Mesothelial cell of epicardium (in vitro differentiated cells): ENCODE data around the gene BLVRB. TPM values are rescaled to one million over a fixed set of nuclear protein-coding genes. Genes with fewer than 3 reads are reported as not detected.

Experiments
- DNase-seq, 2 experiments: peaks; one replicate each; pipeline ENCODE4 v3.0.0; 2021; ENCODE audit warnings: low spot score in 2 of 2; ENCODE audit not compliant: unreplicated experiment in 2 of 2
- H3K27ac Mint-ChIP-seq: 2 replicates; pipeline ENCODE4 v1.8.0; 2021; ENCODE audit warnings: mixed read lengths
- H3K27me3 Mint-ChIP-seq: 2 replicates; pipeline ENCODE4 v1.8.0; 2021; ENCODE audit warnings: low read depth, mixed read lengths
- H3K36me3 Mint-ChIP-seq: 2 replicates; pipeline ENCODE4 v1.8.0; 2021; ENCODE audit warnings: mixed read lengths
- H3K4me1 Mint-ChIP-seq: 2 replicates; pipeline ENCODE4 v1.8.0; 2021; ENCODE audit warnings: mixed read lengths
- H3K4me3 Mint-ChIP-seq: 2 replicates; pipeline ENCODE4 v1.8.0; 2021; ENCODE audit warnings: mild to moderate bottlenecking, moderate library complexity, mixed read lengths
- H3K9me3 Mint-ChIP-seq: 2 replicates; pipeline ENCODE4 v1.8.0; 2021; ENCODE audit warnings: mixed read lengths
- CTCF ChIP-seq: fragments of 200-600 bp; sonication (generic); IDR thresholded peaks from one replicate; pipeline ENCODE4 v1.5.0; 2021; ENCODE audit warnings: antibody characterized with exemption; ENCODE audit not compliant: unreplicated experiment
- total RNA-seq: library from RNA; stranded (reverse); gene quantifications from 3 replicates; pipeline ENCODE4 v1.2.1, GENCODE V29; 2021

The BLVRB gene
- total RNA-seq, 1 donor from 2014 or later = 42.2 TPM

- H3K9me3 Mint-ChIP-seq = no peaks in the 10 kb centered on the region
- H3K4me1 Mint-ChIP-seq = no peaks in the 10 kb centered on the region
- peaks cover 79% of the 10 kb centered on the region for H3K27me3 Mint-ChIP-seq
Observed at GRCh38 chr19:40511487-40511886, 45.9 kb upstream of the BLVRB start.

GRCh38 chr19:40510526-40511115, 45.1 kb upstream of the BLVRB start:
- no peak for TF ChIP-seq CTCF
- H3K36me3 Mint-ChIP-seq = no peaks in the 10 kb centered on the region
- H3K4me3 Mint-ChIP-seq = no peak overlapping the region
- no peak overlapping the region for H3K27ac Mint-ChIP-seq
- DNase-seq = no peak
- H3K9me3 Mint-ChIP-seq = no peaks in the 10 kb centered on the region
- H3K27me3 Mint-ChIP-seq = peaks cover 81% of the 10 kb centered on the region
- H3K4me1 Mint-ChIP-seq = no peaks in the 10 kb centered on the region

More at GRCh38 chr19:40511487-40511886, 45.9 kb upstream of the BLVRB start:
- H3K27ac Mint-ChIP-seq = no peak overlapping the region
- no peak overlapping the region for H3K4me3 Mint-ChIP-seq
- no peak for TF ChIP-seq CTCF
- H3K36me3 Mint-ChIP-seq = no peaks in the 10 kb centered on the region
- DNase-seq = no peak

GRCh38 chr19:40508739-40509260, 43.3 kb upstream of the BLVRB start:
- Mint-ChIP-seq H3K4me1 (no peaks in the 10 kb centered on the region), H3K4me3 (no peak overlapping the region), H3K9me3 (no peaks in the 10 kb centered on the region), H3K27ac (no peak overlapping the region), H3K36me3 (no peaks in the 10 kb centered on the region), H3K27me3 (peaks cover 79% of the 10 kb centered on the region)
- no peak for TF ChIP-seq CTCF
- no peak for DNase-seq

- H3K27ac Mint-ChIP-seq = no peak overlapping the region
- H3K9me3 Mint-ChIP-seq = no peaks in the 10 kb centered on the region
- no peak for TF ChIP-seq CTCF
- no peak for DNase-seq
- no peaks in the 10 kb centered on the region for H3K4me1 Mint-ChIP-seq
- H3K27me3 Mint-ChIP-seq = peaks cover 81% of the 10 kb centered on the region
- H3K4me3 Mint-ChIP-seq = no peak overlapping the region
- H3K36me3 Mint-ChIP-seq = no peaks in the 10 kb centered on the region
Observed at GRCh38 chr19:40507892-40508291, 42.3 kb upstream of the BLVRB start.

GRCh38 chr19:40506099-40506498, 40.6 kb upstream of the BLVRB start:
- Mint-ChIP-seq H3K4me3 (no peak overlapping the region), H3K36me3 (no peaks in the 10 kb centered on the region), H3K27ac (no peak overlapping the region), H3K4me1 (no peaks in the 10 kb centered on the region), H3K9me3 (no peaks in the 10 kb centered on the region), H3K27me3 (peaks cover 76% of the 10 kb centered on the region)
- DNase-seq = no peak
- TF ChIP-seq CTCF = no peak

GRCh38 chr19:40503320-40503695, 37.8 kb upstream of the BLVRB start:
- Mint-ChIP-seq H3K27me3 (peaks cover 61% of the 10 kb centered on the region), H3K9me3 (no peaks in the 10 kb centered on the region), H3K4me1 (no peaks in the 10 kb centered on the region), H3K27ac (no peak overlapping the region), H3K4me3 (no peak overlapping the region), H3K36me3 (no peaks in the 10 kb centered on the region)
- TF ChIP-seq CTCF = no peak
- DNase-seq = no peak
